Glutamatergic neuron (in vitro differentiated cells): ENCODE results near the gene NR1D2. TPM values are rescaled to one million over a fixed set of nuclear protein-coding genes. Genes with fewer than 3 reads are reported as not detected.

Experiments used
- DNase-seq: peaks from one replicate; pipeline ENCODE4 v3.0.0; 2022
- H3K27ac Mint-ChIP-seq: one replicate; pipeline ENCODE4 v1.8.0; 2020; ENCODE audit warnings: mild to moderate bottlenecking, mixed read lengths, inconsistent platforms; ENCODE audit not compliant: unreplicated experiment
- H3K27me3 Mint-ChIP-seq: one replicate; pipeline ENCODE4 v1.8.0; 2020; ENCODE audit warnings: mild to moderate bottlenecking, moderate library complexity, mixed read lengths, inconsistent platforms; ENCODE audit not compliant: unreplicated experiment
- H3K36me3 Mint-ChIP-seq: one replicate; pipeline ENCODE4 v1.8.0; 2020; ENCODE audit warnings: mild to moderate bottlenecking, mixed read lengths, inconsistent platforms; ENCODE audit not compliant: unreplicated experiment
- H3K4me1 Mint-ChIP-seq: one replicate; pipeline ENCODE4 v1.8.0; 2020; ENCODE audit warnings: mild to moderate bottlenecking, low read depth, mixed read lengths, inconsistent platforms; ENCODE audit not compliant: unreplicated experiment
- H3K4me3 Mint-ChIP-seq: one replicate; pipeline ENCODE4 v1.8.0; 2020; ENCODE audit warnings: mild to moderate bottlenecking, mixed read lengths, inconsistent platforms; ENCODE audit not compliant: unreplicated experiment
- H3K9me3 Mint-ChIP-seq: one replicate; pipeline ENCODE4 v1.8.0; 2020; ENCODE audit warnings: mild to moderate bottlenecking, moderate library complexity, mixed read lengths, inconsistent platforms; ENCODE audit not compliant: unreplicated experiment
- CTCF ChIP-seq: fragments of 200-600 bp; sonication (generic); IDR thresholded peaks from one replicate; pipeline ENCODE4 v1.5.0; 2021; ENCODE audit not compliant: partially characterized antibody, unreplicated experiment
- total RNA-seq: library from RNA; stranded (reverse); fragmentation: NEBNext Ultra II Directional; extraction: Animal tissue kit (Norgen Biotek cat#: 25700); gene quantifications from one replicate; pipeline ENCODE4 v1.2.1, GENCODE V29; 2021; ENCODE audit not compliant: unreplicated experiment

The NR1D2 gene
- total RNA-seq, 1 donor from 2014 or later = 10.1 TPM

- Mint-ChIP-seq H3K9me3 (no peaks in the 10 kb centered on the region), H3K27me3 (no peaks in the 10 kb centered on the region), H3K27ac (no peak overlapping the region), H3K4me3 (no peak overlapping the region), H3K36me3 (no peaks in the 10 kb centered on the region), H3K4me1 (no peaks in the 10 kb centered on the region)
- DNase-seq = no peak
- TF ChIP-seq CTCF = no peak
Measured at GRCh38 chr3:23969393-23969792, 24.3 kb downstream of the NR1D2 start.

GRCh38 chr3:23971684-23972083 lies 26.6 kb downstream of the NR1D2 start:
- TF ChIP-seq CTCF = no peak
- no peak overlapping the region for H3K27ac Mint-ChIP-seq
- no peaks in the 10 kb centered on the region for H3K9me3 Mint-ChIP-seq
- peaks cover 9% of the 10 kb centered on the region for H3K36me3 Mint-ChIP-seq
- H3K4me1 Mint-ChIP-seq = no peaks in the 10 kb centered on the region
- H3K4me3 Mint-ChIP-seq = no peak overlapping the region
- DNase-seq = no peak
- no peaks in the 10 kb centered on the region for H3K27me3 Mint-ChIP-seq

- Mint-ChIP-seq H3K9me3 (no peaks in the 10 kb centered on the region), H3K4me3 (no peak overlapping the region)
Measured at GRCh38 chr3:23976555-23976954, 31.5 kb downstream of the NR1D2 start.

GRCh38 chr3:23979569-23979968 lies 34.5 kb downstream of the NR1D2 start:
- no peaks in the 10 kb centered on the region for H3K27me3 Mint-ChIP-seq
- no peak overlapping the region for H3K4me3 Mint-ChIP-seq
- H3K36me3 Mint-ChIP-seq = peaks cover 9% of the 10 kb centered on the region
- no peak for TF ChIP-seq CTCF
- no peak overlapping the region for H3K27ac Mint-ChIP-seq
- H3K9me3 Mint-ChIP-seq = no peaks in the 10 kb centered on the region
- DNase-seq = no peak
- H3K4me1 Mint-ChIP-seq = peaks cover 10% of the 10 kb centered on the region

More at GRCh38 chr3:23976555-23976954, 31.5 kb downstream of the NR1D2 start:
- H3K36me3 Mint-ChIP-seq = peaks cover 9% of the 10 kb centered on the region
- no peak for DNase-seq
- no peak for TF ChIP-seq CTCF
- no peak overlapping the region for H3K27ac Mint-ChIP-seq
- H3K27me3 Mint-ChIP-seq = no peaks in the 10 kb centered on the region
- peaks cover 2% of the 10 kb centered on the region for H3K4me1 Mint-ChIP-seq

- H3K9me3 Mint-ChIP-seq = no peaks in the 10 kb centered on the region
- H3K27me3 Mint-ChIP-seq = no peaks in the 10 kb centered on the region
- no peak for DNase-seq
- TF ChIP-seq CTCF = no peak
- peaks cover 10% of the 10 kb centered on the region for H3K4me1 Mint-ChIP-seq
- H3K4me3 Mint-ChIP-seq = no peak overlapping the region
- H3K27ac Mint-ChIP-seq = peak overlapping the region; percentile 38
- peaks cover 5% of the 10 kb centered on the region for H3K36me3 Mint-ChIP-seq
Measured at GRCh38 chr3:23981136-23981535, 36.0 kb downstream of the NR1D2 start.
